Inflammatory macrophage treated with lipopolysaccharide for 1 hour (primary cell): ENCODE measurements around the gene MEG3.

Source experiments
- DNase-seq, 2 donors: peaks; one replicate each; pipeline ENCODE4 v3.0.0-alpha.2; 2020 to 2022

The MEG3 gene

GRCh38 chr14:100851586-100851916 lies 25.6 kb downstream of the MEG3 start:
- DNase-seq = no peak

- no peak for DNase-seq
Observed at GRCh38 chr14:100851946-100852620, 26.2 kb downstream of the MEG3 start.

DNA sequence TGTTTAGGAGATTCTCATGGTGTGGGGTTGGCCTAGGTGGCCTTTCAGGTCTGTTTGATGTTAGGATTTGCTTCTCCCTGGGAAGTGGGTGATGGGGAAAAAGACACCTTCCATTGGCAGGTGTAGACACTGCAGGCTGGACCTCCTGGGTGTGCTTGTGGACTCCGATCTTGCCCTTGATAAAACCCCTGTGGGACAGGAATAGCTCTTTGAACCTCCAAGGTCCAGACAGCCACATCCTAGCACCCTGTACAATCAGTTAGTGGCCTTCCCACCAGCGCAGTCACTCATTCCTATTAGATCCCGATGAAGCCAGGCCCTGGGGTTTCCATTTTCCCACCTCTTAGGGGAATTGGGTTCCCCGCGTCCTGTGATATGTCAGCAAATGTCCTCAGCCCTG lies 28.5 kb downstream of the MEG3 start:
- DNase-seq = no peak

DNA sequence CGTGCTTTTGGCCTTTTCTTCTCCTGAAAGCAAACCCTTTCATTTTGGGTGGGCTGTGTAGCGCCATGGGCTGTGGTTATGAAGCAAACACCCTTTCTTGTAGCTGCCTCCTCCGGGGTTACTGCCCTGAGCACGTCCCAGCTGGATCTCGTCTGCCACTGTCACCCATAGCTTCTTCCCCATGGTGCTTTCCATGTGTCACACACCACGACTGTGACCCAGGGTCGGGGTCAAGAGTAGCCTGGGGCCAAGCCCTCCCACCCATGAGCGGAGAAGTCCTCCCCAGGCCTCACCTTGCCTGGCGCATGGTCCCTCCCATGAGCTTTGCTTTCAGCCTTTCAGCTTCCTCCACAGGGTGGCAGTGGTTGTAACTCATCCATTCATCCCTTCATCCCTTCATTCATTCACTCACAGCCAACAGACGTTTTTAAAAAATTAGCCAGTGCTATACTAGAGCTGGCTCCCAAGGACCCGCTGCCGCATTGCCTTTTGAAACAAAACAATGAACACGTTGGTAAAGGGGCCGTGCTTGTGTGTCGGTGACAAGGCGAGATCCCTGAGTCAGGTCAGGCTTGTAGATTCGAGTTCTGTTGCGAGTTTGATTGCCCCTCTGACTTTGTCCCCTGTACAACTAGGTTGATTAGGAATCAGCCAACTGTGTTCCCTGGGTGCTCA lies 29.5 kb downstream of the MEG3 start:
- no peak for DNase-seq

DNA sequence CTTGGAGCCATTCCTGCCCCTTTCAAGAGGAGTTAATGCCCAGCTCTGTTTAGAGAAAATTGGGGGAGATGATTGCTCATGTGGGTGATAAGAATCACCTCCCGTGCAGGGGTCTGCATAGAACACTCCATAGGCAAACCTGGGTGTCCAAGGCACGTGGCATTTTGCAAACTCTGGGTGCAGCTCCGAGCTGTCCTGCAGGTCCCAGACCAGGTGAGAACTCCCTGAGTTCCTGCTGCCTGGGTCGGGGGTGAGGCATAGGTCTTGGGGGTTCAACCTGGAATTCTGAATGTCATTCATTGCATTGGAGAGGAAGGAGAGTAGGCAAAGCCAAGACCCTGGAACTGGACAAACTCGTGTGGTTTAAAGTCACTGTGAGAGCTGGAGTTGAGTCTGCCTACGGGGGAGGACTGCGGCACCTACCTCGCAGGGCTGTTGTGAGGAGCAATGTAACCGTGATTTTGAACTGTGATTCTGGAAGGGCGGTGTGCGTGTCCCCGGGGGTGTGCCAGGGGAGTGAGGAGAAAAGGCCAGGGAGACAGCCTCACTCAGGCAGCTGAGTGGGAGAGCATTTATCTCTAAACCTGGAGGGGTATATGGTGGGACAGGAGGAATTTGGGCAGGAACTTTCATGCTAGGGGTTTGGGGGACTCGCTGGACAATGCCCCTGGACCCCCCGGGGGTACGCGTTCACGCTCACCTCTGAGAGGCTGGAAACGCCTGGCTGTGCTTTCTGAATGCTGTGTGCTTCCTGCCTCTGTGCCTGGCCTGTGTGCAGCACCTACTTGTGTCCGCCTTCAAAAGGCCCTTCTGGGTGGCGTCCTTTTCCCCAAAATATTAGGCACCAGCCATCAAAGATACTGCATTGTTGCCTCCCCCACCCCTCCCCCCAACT lies 30.4 kb downstream of the MEG3 start:
- DNase-seq = no peak

- DNase-seq = no peak
Observed at GRCh38 chr14:100857233-100857922, 31.5 kb downstream of the MEG3 start.

DNA sequence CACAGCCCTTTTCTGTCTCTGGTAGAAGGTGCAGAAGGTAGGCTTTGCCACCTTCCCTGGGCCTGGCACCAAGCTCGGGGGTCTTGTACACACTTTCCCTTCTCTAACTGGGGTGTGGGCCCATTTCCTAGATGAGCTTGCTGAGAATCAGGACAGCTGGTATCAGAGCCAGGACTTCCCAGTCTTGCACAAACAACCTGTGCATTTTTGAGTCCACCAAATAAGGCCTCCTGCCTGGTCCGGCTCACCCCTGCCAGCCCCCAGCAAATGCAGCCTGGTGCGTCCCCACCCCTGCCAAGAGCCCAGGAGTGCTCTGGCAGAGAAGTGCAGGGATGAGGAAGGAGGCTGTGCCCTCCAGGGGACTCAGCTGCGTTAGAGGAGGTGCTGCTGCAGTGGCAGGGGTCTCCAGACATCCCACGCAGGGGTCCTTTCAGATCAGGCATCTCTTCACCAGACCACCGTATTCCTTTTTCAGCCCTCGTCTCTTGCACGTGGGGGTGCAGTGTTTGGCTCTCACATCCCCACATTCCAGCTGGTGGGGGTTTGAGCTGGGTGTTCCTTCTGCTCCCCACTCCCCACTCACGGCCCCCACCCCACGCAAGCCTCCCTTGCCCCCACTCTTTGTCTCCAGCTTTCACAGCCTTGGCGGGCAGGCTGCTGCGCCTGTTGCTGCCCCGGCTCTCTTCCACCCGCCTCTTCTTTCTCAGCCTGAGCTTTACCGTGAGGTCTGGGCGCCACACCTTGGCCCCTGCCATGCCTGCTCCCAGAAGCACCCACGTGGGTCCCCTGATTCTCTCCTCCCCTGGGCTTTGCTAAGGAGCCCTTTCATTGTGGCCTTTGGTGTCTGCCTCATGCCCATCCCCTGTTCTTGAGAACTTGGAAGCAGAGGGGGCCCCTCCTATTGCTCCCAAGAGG lies 32.3 kb downstream of the MEG3 start:
- no peak for DNase-seq

- DNase-seq = no peak
Observed at GRCh38 chr14:100858838-100859220, 32.9 kb downstream of the MEG3 start.

DNA sequence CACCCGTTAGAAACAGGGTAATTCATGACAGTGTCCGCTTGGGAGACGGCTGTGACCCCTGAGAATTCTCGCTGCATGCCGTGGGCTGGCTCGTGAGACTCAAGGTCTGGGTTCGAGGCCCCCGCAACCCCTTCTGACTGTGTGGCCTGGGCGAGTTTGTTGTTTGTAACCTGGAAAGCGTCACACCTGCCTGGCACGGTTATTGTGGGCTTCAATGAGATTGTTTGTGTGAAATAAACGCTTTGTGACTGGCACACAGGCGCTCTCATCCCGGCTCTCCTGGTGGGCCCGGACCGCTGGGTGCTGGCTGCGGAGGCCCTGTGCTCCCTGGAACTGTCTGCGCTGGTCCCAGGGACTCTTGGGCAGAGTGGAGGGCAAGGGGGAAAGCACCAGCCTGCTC lies 33.9 kb downstream of the MEG3 start:
- DNase-seq = no peak

DNA sequence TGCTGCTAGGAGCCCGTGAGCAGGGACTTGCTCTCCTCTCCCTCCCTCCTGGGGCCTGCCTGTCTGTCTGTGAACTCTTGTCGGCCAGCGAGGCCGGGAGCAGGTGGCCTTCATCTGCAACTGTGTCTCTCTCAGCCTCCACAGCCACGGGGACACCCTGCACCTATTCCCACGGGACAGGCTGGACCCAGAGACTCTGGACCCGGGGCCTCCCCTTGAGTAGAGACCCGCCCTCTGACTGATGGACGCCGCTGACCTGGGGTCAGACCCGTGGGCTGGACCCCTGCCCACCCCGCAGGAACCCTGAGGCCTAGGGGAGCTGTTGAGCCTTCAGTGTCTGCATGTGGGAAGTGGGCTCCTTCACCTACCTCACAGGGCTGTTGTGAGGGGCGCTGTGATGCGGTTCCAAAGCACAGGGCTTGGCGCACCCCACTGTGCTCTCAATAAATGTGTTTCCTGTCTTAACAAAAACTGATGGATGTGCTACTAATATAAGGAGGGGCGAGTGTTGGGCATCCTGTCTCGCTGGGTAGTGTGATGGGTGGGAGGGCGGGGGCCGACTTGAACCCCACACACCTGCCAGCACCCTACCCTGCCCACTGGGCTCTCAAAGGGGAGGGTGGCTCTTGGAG lies 34.8 kb downstream of the MEG3 start:
- DNase-seq = no peak

- DNase-seq = no peak
Observed at GRCh38 chr14:100861188-100861936, 35.4 kb downstream of the MEG3 start.

DNA sequence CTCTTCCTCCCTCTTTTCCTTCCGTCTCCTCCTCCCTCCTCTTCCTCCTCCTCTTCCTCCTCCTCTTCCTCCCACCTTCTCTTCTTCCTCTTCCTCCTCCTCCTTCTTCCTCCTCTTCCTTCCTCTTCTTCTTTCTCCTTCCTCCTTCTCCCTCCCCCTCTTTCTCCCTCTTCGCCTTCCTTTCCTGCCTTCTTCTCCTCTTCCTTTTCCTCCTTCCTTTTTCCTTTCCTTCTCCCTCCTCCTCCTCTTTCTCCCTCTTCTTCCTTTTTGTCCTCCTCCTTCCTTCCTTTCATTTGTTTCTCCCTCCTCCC lies 36.0 kb downstream of the MEG3 start:
- DNase-seq = no peak

- DNase-seq = no peak
Observed at GRCh38 chr14:100862277-100862676, 36.4 kb downstream of the MEG3 start.

- no peak for DNase-seq
Observed at GRCh38 chr14:100862793-100863192, 36.9 kb downstream of the MEG3 start.

DNA sequence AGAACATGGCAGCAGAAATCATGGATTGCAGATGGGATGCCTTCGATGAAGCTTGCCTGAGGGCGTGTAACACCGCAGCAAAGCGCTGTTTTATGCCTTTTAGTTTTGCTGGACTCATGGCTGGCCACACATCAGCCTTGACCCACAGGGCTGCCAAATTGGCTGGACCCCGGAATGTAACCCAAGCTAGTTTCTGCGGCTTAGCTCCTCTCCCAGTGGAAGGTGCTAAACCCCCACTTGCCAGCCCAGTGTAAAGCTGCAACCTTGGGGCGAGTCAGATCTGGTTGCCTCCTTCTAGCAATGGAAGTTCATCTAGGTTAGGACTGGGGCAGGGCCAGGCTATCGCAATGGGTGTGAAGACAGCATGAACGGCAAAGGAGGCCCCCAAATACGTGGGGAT lies 38.3 kb downstream of the MEG3 start:
- DNase-seq = no peak

DNA sequence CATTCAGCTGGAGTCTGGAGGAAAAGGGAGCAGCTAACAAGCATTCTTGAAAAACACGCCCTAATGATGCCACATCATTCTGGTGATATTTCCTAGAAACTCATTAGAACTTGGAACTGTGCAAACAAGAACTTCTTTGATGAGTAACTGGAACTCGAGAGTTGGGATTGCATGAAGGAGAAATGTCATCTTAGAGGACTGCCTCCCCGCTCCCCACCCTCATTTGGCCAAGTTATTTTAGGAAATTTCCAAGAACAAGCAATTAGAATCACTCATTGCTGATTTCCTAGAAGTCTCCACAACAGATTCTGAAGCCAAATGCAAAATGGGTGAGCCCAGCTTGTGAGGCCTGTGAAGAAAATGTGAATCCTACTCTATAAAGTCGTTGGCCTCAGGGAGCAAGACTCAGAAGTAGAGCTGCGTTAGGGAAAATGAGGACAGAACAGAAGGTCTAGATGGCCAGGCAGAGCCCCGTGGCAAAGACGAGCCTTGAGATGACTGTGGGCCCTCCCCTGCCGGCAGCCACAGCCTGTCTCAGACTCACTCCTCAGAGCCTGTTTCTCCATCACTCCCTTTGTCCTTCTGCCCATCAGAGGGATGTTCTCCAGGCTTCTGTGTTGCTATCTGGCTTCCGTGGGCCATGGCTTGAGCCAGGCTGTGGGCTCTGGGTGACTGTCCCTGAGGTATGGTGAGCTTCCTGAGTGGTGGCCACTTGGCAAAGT lies 39.2 kb downstream of the MEG3 start:
- DNase-seq = no peak

DNA sequence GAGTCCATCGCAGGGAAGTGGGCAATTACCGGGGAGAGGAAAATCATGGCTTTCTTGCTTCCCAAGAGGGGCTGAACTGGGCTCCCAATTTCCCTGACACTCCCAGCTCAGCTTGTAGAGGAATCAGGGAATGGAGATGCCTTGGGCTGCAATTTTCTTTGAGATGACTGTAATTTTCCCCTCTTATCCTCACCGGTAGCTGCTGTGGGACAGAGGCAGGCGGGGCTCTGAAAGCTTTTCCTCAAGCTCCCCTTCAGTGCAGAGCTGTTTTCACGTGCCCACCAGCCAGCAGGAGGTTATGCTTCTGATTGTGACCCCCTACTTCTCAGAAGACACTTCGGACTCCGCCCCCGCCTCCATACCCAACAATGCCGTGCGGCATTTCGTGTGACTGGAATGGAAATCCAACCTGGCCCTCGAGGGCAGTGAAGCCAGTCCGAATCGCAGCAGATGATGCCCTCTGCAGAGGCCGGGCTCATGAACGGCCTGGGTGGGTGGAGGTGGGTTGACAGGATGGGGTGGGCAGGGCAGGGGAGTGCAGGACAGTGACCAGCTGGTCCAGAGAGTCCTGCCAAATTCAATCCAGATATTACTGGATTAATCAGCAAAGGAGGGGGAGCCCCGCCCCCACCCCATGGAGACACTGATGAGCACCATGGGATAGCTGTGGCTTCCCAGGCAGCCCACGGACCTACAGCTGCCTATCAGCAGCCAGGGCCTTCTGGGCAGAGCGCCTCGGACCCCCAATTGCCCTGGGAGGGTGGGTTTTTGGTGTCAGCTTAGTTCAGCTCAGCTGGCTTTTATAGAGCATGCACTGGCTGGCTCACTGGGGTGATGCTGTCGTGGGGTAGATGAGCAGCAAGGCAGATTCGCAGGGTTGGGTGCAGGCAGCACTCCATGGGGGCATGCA lies 40.0 kb downstream of the MEG3 start:
- DNase-seq = no peak

- no peak for DNase-seq
Observed at GRCh38 chr14:100866666-100867630, 41.0 kb downstream of the MEG3 start.
